T-helper 17 cell (primary cell): ENCODE results near the gene EHBP1L1. TPM values are rescaled to one million over a fixed set of nuclear protein-coding genes. Genes with fewer than 3 reads are reported as not detected.
"Not testable (repeated sequence)": the region's sequence is repeated elsewhere in the genome, so short reads cannot be mapped to it uniquely, and the experiment has no call there.

Experiments
- ATAC-seq: fragments of 150-1000 bp; cut with Tn5 transposase; 2 replicates; pipeline ENCODE4 v1.10.0; 2021; ENCODE audit warnings: mild to moderate bottlenecking, moderate library complexity
- DNase-seq, 3 donors: peaks; one replicate each; pipeline versions ENCODE4 v3.0.0 to v3.0.0-alpha.2; 2020 to 2021
- H3K9me3 ChIP-seq: one replicate; pipeline ENCODE4 v1.7.0; 2013; ENCODE audit warnings: low read length, mild to moderate bottlenecking; ENCODE audit not compliant: control insufficient read depth, poor library complexity, severe bottlenecking
- H3K27ac Mint-ChIP-seq: one replicate; pipeline ENCODE4 v1.8.0; 2022; ENCODE audit warnings: mild to moderate bottlenecking, moderate library complexity, mixed read lengths
- H3K27me3 Mint-ChIP-seq: one replicate; pipeline ENCODE4 v1.8.0; 2022; ENCODE audit warnings: mixed read lengths
- H3K36me3 Mint-ChIP-seq: one replicate; pipeline ENCODE4 v1.8.0; 2022; ENCODE audit warnings: low read depth, mixed read lengths
- H3K4me1 Mint-ChIP-seq: one replicate; pipeline ENCODE4 v1.8.0; 2022; ENCODE audit warnings: mild to moderate bottlenecking, mixed read lengths
- H3K4me3 Mint-ChIP-seq: one replicate; pipeline ENCODE4 v1.8.0; 2022; ENCODE audit warnings: mild to moderate bottlenecking, moderate library complexity, mixed read lengths
- total RNA-seq, 4 donors: library from RNA in 2 of 4; stranded (reverse) in 2 of 4; gene quantifications; one replicate each; pipeline ENCODE4 v1.2.3 and lab custom pipeline; 2022 to 2026

EHBP1L1 gene
- total RNA-seq, 2 donors from 2014 or later, result 123 to 152 TPM

DNA sequence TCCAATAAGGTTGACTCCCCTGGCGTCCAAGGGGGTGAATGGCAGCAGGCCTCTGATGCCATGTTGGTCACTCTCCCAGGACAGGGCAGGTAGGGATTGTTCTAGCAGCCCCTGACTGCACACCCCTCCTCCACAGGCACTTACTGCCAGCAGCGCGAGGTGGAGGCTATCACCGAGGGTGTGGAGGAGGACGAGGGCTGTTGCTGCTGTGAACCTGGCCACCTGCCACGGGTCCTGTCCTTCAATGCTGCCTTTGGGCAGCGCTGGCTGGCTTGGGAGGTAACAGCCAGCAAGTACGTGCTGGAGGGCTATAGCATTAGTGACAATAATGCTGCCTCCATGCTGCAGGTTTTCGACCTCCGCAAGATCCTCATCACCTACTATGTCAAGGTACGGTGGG is 54.4 kb downstream of the EHBP1L1 start:
- Mint-ChIP-seq H3K4me3 (no peak overlapping the region), H3K27ac (no peak overlapping the region), H3K4me1 (peaks cover 13% of the 10 kb centered on the region), H3K36me3 (no peaks in the 10 kb centered on the region), H3K27me3 (no peaks in the 10 kb centered on the region)
- ATAC-seq (no peak), DNase-seq (no peak)
- H3K9me3 ChIP-seq, result no peaks in the 10 kb centered on the region

DNA sequence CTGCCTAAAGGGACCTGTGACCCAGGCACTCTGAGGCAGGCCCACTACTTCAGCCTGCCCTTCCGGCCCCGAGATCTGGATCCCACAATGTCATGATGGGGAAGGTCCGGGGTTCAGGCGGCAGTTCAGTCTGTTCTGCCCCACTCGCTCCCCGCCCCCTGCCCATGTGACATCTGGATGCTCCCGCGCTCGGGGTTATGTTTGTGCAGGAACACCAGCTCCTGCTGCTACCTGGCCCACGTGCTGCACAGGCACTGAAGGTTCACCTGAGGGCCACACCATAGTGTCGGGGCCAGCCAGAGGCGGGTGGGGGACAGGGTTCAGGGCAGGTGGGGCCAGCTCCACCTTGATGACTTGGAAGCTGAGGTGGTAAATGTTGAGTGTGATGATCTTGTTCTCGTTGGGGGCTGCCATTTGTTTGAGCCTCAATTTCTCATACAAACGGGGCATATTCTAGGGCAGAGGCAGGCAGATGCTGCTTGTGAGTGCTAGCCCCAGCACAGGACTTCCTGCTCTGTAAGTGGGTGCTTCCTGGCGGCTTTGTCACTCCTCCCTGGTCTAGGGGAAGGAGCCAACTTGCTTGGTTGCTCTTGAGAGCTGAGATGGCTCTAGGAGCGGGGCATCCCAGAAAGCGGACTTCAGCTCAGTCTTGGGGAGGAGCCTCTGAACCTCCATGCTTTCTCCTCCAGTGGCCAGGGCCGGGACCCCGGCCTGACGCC is 57.7 kb downstream of the EHBP1L1 start:
- peaks cover 15% of the 10 kb centered on the region for H3K4me1 Mint-ChIP-seq
- peak overlapping the region; percentile 76 for H3K27ac Mint-ChIP-seq
- DNase-seq (no peak), ATAC-seq (peak; percentile 18)
- no peaks in the 10 kb centered on the region for H3K9me3 ChIP-seq
- no peaks in the 10 kb centered on the region for H3K36me3 Mint-ChIP-seq
- H3K27me3 Mint-ChIP-seq, result no peaks in the 10 kb centered on the region
- no peak overlapping the region for H3K4me3 Mint-ChIP-seq

DNA sequence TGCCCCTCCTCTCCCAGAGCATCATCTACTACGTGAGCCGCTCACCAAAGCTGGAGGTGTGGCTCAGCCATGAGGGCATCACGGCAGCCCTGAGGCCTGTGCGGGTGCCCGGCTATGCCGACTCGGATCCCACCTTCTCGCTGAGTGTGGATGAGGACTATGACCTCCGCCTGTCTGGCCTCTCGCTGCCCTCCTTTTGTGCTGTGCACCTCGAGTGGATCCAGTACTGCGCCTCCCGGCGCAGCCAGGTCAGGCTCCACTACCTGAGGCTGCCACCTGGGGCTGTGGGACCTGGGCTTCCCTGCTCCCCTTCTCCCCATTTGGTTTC is 58.2 kb downstream of the EHBP1L1 start:
- H3K27ac Mint-ChIP-seq, result peak overlapping the region; percentile 76
- no peak for DNase-seq
- peaks cover 20% of the 10 kb centered on the region for H3K4me1 Mint-ChIP-seq
- ATAC-seq, result no peak
- no peaks in the 10 kb centered on the region for H3K9me3 ChIP-seq
- no peaks in the 10 kb centered on the region for H3K27me3 Mint-ChIP-seq
- H3K4me3 Mint-ChIP-seq, result no peak overlapping the region
- no peaks in the 10 kb centered on the region for H3K36me3 Mint-ChIP-seq

DNA sequence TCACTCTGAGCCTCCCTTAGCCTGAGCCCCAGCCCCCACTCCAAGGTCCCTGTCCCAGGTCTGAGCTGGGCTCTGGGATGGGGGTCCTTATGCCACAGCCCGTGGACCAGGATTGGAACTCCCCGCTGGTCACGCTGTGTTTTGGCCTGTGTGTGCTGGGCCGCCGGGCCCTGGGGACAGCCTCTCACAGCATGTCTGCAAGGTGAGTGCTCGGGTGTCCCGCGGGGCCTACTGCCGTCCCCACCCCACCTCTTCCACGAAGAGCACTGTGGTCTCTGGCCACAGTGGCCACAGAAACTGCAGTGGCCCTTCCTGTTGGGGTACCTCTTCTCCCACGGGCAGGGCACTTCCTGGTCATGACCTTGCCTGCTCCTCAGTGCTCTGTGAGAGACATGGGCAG is 58.6 kb downstream of the EHBP1L1 start:
- H3K9me3 ChIP-seq, result no peaks in the 10 kb centered on the region
- ATAC-seq (no peak), DNase-seq (no peak)
- Mint-ChIP-seq H3K27ac (peak overlapping the region; percentile 76), H3K27me3 (no peaks in the 10 kb centered on the region), H3K36me3 (no peaks in the 10 kb centered on the region), H3K4me1 (peaks cover 19% of the 10 kb centered on the region), H3K4me3 (no peak overlapping the region)

DNA sequence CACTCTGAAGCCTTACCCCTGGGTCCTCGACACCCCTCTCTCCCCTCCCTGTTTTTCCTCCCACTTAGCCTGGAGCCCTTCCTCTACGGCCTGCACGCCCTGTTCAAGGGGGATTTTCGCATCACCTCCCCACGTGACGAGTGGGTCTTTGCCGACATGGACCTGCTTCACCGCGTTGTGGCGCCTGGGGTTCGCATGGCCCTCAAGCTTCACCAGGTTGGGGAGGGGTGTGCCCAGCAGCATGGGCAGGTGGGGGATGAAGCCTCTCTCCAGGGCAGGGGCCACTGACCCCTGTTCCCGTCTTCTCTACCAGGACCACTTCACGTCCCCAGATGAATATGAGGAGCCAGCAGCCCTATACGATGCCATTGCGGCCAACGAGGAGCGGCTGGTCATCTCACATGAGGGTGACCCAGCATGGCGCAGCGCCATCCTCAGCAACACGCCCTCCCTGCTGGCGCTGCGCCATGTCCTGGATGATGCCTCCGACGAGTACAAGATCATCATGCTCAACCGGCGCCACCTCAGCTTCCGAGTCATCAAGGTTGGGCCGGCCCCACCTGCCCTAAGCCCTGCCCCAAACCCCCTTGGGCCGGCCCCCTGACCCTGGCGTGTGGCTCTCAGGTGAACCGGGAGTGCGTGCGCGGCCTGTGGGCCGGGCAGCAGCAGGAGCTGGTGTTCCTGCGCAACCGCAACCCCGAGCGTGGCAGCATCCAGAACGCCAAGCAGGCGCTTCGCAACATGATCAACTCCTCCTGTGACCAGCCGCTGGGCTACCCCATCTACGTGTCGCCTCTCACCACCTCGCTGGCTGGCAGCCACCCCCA is 59.3 kb downstream of the EHBP1L1 start:
- H3K4me1 Mint-ChIP-seq, result peaks cover 26% of the 10 kb centered on the region
- no peak overlapping the region for H3K27ac Mint-ChIP-seq
- DNase-seq (no peak), ATAC-seq (no peak)
- H3K4me3 Mint-ChIP-seq, result no peak overlapping the region
- no peaks in the 10 kb centered on the region for H3K36me3 Mint-ChIP-seq
- no peaks in the 10 kb centered on the region for H3K9me3 ChIP-seq
- no peaks in the 10 kb centered on the region for H3K27me3 Mint-ChIP-seq

DNA sequence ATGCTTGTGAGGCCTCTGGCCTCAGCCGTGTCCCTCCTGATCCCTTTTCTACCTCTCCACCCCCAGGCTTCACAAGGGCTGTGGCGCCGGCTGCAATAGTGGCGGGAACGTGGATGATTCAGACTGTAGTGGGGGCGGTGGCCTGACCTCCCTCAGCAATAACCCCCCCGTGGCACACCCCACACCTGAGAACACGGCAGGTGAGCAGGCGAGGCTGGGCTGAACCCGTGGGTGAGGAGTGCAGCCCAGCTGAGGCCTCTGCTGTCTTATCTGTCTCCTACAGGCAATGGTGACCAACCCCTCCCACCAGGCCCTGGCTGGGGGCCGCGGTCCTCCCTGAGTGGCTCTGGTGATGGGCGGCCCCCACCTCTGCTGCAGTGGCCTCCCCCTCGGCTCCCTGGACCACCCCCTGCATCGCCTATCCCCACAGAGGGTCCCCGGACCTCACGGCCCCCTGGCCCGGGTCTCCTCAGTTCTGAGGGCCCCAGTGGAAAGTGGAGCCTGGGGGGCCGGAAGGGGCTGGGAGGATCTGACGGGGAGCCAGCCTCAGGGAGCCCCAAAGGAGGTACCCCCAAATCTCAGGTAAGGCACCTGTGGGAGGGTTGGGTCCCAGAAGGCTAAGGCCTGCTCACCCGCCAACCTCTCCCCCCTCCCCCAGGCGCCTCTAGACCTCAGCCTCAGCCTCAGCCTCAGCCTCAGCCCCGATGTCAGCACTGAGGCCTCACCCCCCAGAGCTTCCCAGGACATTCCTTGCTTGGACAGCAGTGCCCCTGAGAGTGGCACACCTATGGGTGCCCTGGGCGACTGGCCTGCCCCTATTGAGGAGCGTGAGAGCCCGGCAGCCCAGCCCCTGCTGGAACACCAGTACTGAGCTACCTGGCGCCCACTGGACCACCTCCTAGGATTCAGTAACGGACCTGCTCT is 60.5 kb downstream of the EHBP1L1 start:
- H3K36me3 Mint-ChIP-seq, result no peaks in the 10 kb centered on the region
- peaks cover 33% of the 10 kb centered on the region for H3K4me1 Mint-ChIP-seq
- DNase-seq (no peak), ATAC-seq (no peak)
- H3K4me3 Mint-ChIP-seq, result peak overlapping the region; percentile 68
- H3K9me3 ChIP-seq, result no peaks in the 10 kb centered on the region
- no peak overlapping the region for H3K27ac Mint-ChIP-seq
- H3K27me3 Mint-ChIP-seq, result no peaks in the 10 kb centered on the region

DNA sequence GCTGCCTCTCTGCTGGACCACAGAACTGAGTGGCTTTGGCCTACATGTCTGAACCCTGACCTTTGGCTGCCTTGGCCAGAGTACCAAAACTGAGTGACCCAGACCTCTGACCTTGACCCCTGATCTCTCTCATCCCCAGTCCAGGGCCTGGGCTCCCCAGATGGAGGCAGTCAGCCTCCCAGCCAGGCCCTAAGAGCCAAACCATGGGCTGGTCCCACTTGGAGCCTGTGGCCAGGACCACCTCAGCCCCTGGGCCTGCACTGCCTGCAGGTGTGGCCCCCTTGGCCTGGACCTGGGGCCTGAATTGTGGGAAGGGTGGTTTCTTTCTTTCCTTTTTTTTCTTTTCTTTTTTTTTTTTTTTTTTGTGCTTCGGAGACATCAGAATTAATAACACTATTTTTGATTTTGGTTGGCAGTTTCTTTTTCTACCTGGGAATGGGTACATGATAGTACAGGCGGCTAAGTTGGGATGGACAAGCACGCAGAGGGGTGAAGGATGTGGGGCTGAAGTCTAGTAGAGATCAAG is 61.2 kb downstream of the EHBP1L1 start:
- H3K36me3 Mint-ChIP-seq, result no peaks in the 10 kb centered on the region
- no peaks in the 10 kb centered on the region for H3K9me3 ChIP-seq
- no peaks in the 10 kb centered on the region for H3K27me3 Mint-ChIP-seq
- DNase-seq (no peak), ATAC-seq (no peak)
- H3K4me3 Mint-ChIP-seq, result peak overlapping the region; percentile 95
- H3K4me1 Mint-ChIP-seq, result peaks cover 39% of the 10 kb centered on the region
- H3K27ac Mint-ChIP-seq, result peak overlapping the region; percentile 76

DNA sequence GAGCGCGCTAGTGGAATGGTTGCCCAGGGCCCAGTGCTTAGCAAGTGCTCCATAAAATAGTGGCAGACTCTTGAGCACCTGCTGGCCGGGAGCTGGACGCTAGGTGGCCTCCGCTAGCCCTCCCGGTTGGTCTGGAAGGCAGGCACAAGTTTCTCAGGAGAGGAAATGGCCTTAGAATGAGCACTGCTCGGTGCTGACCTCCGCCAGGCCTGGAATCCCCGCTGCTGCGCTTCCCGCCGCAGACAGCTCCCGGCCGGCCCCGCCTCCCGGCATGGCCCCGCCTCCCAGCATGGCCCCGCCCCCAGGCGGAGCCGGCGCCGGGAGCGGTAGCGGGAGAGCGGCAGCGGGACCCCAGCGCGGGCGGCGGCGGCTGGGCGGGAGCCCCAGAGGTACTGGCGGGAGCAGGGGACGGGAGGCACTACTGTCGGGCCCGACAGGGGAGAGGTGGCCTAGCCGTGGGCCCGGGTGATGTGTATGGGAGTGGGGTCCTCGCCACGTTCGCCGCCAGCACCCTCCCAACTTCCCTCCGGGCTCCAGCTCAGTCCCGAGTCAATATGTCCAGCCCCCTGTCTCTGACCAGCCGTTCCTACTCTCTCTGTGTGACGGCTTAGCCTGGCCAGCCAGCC is 62.1 kb downstream of the EHBP1L1 start, which contains the start of gene SIPA1:
SIPA1 (plus strand) TSS at position 308 of the 626 bp plus-strand sequence. CDS start 2,821 bp downstream, outside the sequence.
- Mint-ChIP-seq H3K4me3 (peak within 1 kb of the TSS; percentile 95), H3K27ac (peak within 1 kb of the TSS; percentile 94), H3K4me1 (peaks cover 39% of the 10 kb centered on the region)

DNA sequence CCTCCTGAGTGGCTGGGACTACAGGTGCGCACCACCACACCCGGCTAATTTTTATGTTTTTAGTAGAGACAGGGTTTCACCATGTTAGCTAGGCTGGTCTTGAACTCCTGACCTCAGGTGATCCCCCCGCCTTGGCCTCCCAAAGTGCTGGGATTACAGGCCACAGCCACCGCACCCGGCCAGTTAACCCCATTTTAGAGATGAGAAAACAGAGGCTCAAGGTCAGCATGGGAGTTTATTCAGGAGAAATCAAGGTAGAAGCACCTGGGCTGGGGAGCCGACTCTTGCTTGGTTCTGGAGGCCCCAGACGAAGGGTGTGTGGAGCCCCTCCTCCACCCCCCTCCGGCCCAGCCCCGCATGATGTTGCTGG is 63.4 kb downstream of the EHBP1L1 start:
- DNase-seq, H3K9me3 ChIP-seq, H3K36me3 Mint-ChIP-seq, H3K27me3 Mint-ChIP-seq, ATAC-seq: not testable (repeated sequence)
- peak overlapping the region; percentile 94 for H3K27ac Mint-ChIP-seq
- peak overlapping the region; percentile 95 for H3K4me3 Mint-ChIP-seq
- peaks cover 40% of the 10 kb centered on the region for H3K4me1 Mint-ChIP-seq

More for the DNA sequence above, 62.1 kb downstream of the EHBP1L1 start, which contains the start of gene SIPA1:
- no peaks in the 10 kb centered on the region for H3K27me3 Mint-ChIP-seq
- H3K9me3 ChIP-seq, result no peaks in the 10 kb centered on the region
- peak; percentile 58 to 80 (median 77) for DNase-seq
- H3K36me3 Mint-ChIP-seq, result no peaks in the 10 kb centered on the region
- peak; percentile 54 for ATAC-seq

DNA sequence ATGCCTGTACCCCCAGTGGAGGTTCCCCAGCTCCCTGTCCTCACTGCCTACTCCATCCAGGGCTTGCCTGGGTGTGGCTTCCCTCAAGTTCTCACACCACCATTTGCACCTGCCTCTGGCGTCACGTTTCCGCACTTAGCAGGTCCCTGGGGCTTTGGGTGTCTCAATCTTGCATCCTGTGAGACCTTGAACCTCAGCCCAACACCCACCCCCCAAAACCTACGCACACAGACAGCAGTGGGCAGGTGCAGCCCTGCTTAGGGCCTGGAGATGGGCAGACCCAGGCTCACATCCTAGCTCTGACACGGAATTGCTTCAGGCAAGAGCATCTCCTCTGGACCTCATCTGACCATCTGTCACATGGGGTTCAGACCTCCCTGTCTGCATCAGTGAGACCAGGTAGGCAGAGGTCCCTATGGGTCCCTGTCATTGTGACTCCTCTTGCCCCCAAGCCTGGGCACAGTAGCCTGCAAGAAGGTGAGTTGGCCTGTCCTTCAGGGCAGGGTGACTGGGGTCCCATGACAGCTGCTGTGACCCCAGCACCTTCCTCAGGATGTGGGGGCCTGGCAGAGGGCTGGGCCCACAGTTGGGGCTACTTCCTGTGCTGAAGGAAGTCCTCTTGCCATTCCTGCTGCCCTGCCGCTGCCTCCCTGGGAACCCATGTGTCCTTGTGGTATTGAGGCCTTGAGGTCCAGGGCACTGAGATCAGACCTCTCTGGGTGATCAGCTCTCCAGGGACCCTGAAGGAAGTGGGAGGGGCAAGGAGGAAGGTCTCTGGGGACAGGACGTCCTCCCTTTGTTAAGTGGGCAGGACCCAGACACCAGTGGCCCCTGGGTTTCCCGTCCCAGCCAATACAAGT is 64.0 kb downstream of the EHBP1L1 start:
- ATAC-seq, result peak; percentile 77
- DNase-seq, result peak; percentile 32 to 63 (median 57)
- H3K27ac Mint-ChIP-seq, result peak overlapping the region; percentile 94
- H3K36me3 Mint-ChIP-seq, result peaks cover 3% of the 10 kb centered on the region
- peak overlapping the region; percentile 95 for H3K4me3 Mint-ChIP-seq
- H3K27me3 Mint-ChIP-seq, result no peaks in the 10 kb centered on the region
- no peaks in the 10 kb centered on the region for H3K9me3 ChIP-seq
- peaks cover 44% of the 10 kb centered on the region for H3K4me1 Mint-ChIP-seq

DNA sequence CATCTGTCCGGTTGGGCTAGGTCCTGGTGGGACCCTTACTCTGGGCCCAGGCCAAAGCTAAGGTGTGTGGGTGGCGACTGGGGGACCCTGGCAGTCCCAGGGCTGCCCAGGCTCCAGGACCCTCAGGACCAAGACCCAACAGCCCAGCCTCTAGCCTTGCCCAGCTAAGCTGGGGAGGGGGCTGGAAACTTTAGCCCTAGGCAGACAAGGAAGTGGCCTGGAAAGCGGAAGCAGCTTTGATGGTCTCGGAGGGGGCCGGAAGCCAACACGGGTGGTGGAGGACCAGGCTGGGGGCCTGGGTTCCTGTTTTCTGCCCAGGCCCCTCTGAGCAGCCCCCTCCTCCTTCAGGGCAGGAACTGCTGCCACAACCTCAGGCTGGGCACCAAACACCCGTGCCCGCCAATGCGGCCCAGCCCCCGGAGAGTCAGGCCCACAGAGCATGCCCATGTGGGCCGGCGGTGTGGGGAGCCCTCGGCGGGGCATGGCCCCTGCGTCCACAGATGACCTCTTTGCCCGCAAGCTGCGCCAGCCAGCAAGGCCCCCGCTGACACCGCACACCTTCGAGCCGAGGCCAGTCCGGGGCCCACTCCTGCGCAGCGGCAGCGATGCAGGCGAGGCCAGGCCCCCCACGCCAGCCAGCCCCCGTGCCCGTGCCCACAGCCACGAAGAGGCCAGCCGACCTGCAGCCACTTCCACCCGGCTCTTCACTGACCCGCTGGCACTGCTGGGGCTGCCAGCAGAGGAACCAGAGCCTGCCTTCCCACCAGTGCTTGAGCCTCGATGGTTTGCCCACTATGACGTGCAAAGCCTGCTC is 64.8 kb downstream of the EHBP1L1 start:
- no peaks in the 10 kb centered on the region for H3K9me3 ChIP-seq
- ATAC-seq (no peak), DNase-seq (no peak)
- peaks cover 44% of the 10 kb centered on the region for H3K4me1 Mint-ChIP-seq
- peaks cover 4% of the 10 kb centered on the region for H3K36me3 Mint-ChIP-seq
- H3K27me3 Mint-ChIP-seq, result no peaks in the 10 kb centered on the region
- peak overlapping the region; percentile 94 for H3K27ac Mint-ChIP-seq
- H3K4me3 Mint-ChIP-seq, result peak overlapping the region; percentile 95
